ENCODE results near the gene ICE1. TPM values are rescaled to one million over a fixed set of nuclear protein-coding genes. Genes with fewer than 3 reads are reported as not detected.

The ICE1 gene
- total and polyA plus RNA-seq, 9 of the 15 experiments (the other 6 are each of a cell fraction or from before 2014, with no cell fraction given): 4.9 to 47.4 (median 28.2) TPM

GRCh38 chr5:5531371-5531770 is 108.9 kb downstream of the ICE1 start (continued):
- TF ChIP-seq PBX2 (CRISPR knock-in tag; IDR thresholded peaks at IDR 0.05; ENCODE audit: low read depth) (no peak), PBX2 (tag; conservative IDR thresholded peaks at IDR 0.05; ENCODE audit: low read depth) (no peak), ELF4 (CRISPR knock-in tag; IDR thresholded peaks at IDR 0.05) (no peak), ZKSCAN1 (IDR thresholded peaks at IDR 0.05; ENCODE audit: low read depth, low read length) (no peak), LARP7 (IDR thresholded peaks at IDR 0.05) (no peak), SMARCE1 (IDR thresholded peaks at IDR 0.05) (no peak)

- no TSS peak for BruUV-seq (replicated peaks)
- DNase-seq (ENCODE audit: extremely low read depth in 1 of 4, low spot score in 3 of 4) (no peak), ATAC-seq (no peak), FAIRE-seq (no peak)
- Histone ChIP-seq H3K79me2 (ENCODE audit: control insufficient read depth, insufficient read depth, low read length) (no peaks in the 10 kb centered on the region), H4K20me1 (replicated peaks; ENCODE audit: control insufficient read depth, insufficient read depth, low read length) (0 out of 2 replicates have a peak, but pooled peaks cover 7% of the 10 kb centered on the region), H3K9ac (ENCODE audit: insufficient read depth in 1 of 2, low read depth in 2 of 2, low read length in 2 of 2) (no peak overlapping the region), H3K4me1 (replicated peaks in 1 of 2; ENCODE audit: control insufficient read depth in 2 of 2, insufficient read depth in 2 of 2, low read length in 2 of 2) (no peaks in the 10 kb centered on the region), H3K27ac (ENCODE audit: extremely low read depth, low read depth, low read length) (no peak overlapping the region), H3K4me2 (ENCODE audit: insufficient read depth, low read length) (no peak overlapping the region), H3K9me3 (replicated peaks; ENCODE audit: control insufficient read depth, insufficient read depth, low read depth, low read length) (no peaks in the 10 kb centered on the region), H3K27me3 (ENCODE audit: control insufficient read depth in 2 of 2, insufficient read depth in 2 of 2, low read length in 2 of 2) (peaks cover 32 to 53% of the 10 kb centered on the region in 2 experiments; a peak in 4 of 5 replicates), H3K9me1 (ENCODE audit: control insufficient read depth, insufficient read depth, low read length) (no peaks in the 10 kb centered on the region), H3K4me3 (no peak overlapping the region), H3K36me3 (ENCODE audit: control insufficient read depth, insufficient read depth, low read length) (no peaks in the 10 kb centered on the region), H2AFZ (ENCODE audit: low read depth, low read length) (no peak overlapping the region)
- 1% methylated on average over 11 of the region's 13 CpGs for WGBS (ENCODE audit: insufficient coverage, low coverage, missing lambda C conversion rate)
- POLR2A ChIA-PET: no interaction called here
- in situ Hi-C loops (cut with MboI): no loop called here
- CTCF ChIA-PET (ENCODE audit: low intra/inter-chr PET ratio): no interaction called here
- intact Hi-C loops (cut with micrococcal nuclease): no loop called here
- TF ChIP-seq RREB1 (CRISPR knock-in tag; IDR thresholded peaks at IDR 0.05) (no peak), USF2 (CRISPR knock-in tag; IDR thresholded peaks at IDR 0.05) (no peak), ZNF175 (CRISPR knock-in tag; IDR thresholded peaks at IDR 0.05; ENCODE audit: low read depth) (no peak), TARDBP (IDR thresholded peaks at IDR 0.05) (no peak), YBX1 (IDR thresholded peaks at IDR 0.05) (no peak), CBX5 (IDR thresholded peaks at IDR 0.05; ENCODE audit: borderline replicate concordance, low read depth) (no peak)
These were observed 110.0 kb downstream of the ICE1 start for GRCh38 chr5:5532306-5533076.

Measured in K562 (cell line).